ENCODE measurements around the gene CACNA1G.

Gene CACNA1G

GRCh38 chr17:50635982-50636803 is 75.7 kb downstream of the CACNA1G start:
- DNase-seq (no peak), ATAC-seq (replicated peaks) (no peak)
- Mint-ChIP-seq H3K9me3 (no peaks in the 10 kb centered on the region), H3K36me3 (ENCODE audit: insufficient read depth) (no peaks in the 10 kb centered on the region), H3K4me3 (no peak overlapping the region), H3K27ac (no peak overlapping the region), H3K4me1 (ENCODE audit: low read depth in 2 of 2) (peaks cover 7 to 8% of the 10 kb centered on the region in 2 donors), H3K27me3 (peaks cover 61 to 79% of the 10 kb centered on the region in 2 donors)

DNA sequence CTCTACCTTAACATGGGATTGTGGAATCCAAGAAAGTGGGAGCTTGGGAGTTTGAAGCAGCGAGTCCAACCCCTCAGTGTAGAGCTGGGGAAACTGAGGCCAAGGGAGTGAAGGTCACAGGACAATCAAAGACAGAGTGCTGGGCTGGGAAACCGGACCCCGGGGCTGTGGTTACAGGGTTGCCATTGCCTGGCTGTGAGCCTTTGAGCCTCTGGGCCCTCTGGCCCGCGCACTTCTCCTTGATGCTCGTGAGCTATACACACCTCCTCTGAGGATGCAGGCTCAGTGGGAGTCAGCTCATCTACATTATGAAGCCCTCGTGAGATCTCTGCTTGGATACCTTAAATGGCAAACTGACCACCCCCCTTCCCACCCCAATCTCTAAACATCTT is 76.3 kb downstream of the CACNA1G start:
- no peak for DNase-seq
- ATAC-seq (replicated peaks): no peak
- H3K4me3 Mint-ChIP-seq: no peak overlapping the region
- no peak overlapping the region for H3K27ac Mint-ChIP-seq
- no peaks in the 10 kb centered on the region for H3K9me3 Mint-ChIP-seq
- H3K4me1 Mint-ChIP-seq (ENCODE audit: low read depth in 2 of 2): peaks cover 7% of the 10 kb centered on the region in 2 donors
- no peaks in the 10 kb centered on the region for H3K36me3 Mint-ChIP-seq (ENCODE audit: insufficient read depth)
- H3K27me3 Mint-ChIP-seq: peaks cover 55 to 79% of the 10 kb centered on the region in 2 donors

- no peak overlapping the region for H3K27ac Mint-ChIP-seq
- no peaks in the 10 kb centered on the region for H3K9me3 Mint-ChIP-seq
- H3K4me1 Mint-ChIP-seq (ENCODE audit: low read depth in 2 of 2): peaks cover 5 to 7% of the 10 kb centered on the region in 2 donors
- peaks cover 42 to 79% of the 10 kb centered on the region in 2 donors for H3K27me3 Mint-ChIP-seq
- H3K36me3 Mint-ChIP-seq (ENCODE audit: insufficient read depth): no peaks in the 10 kb centered on the region
- DNase-seq: no peak
- no peak for ATAC-seq (replicated peaks)
- no peak overlapping the region for H3K4me3 Mint-ChIP-seq
These were observed 77.5 kb downstream of the CACNA1G start for GRCh38 chr17:50637829-50638605.

- Mint-ChIP-seq H3K4me3 (no peak overlapping the region), H3K36me3 (ENCODE audit: insufficient read depth) (no peaks in the 10 kb centered on the region), H3K9me3 (no peaks in the 10 kb centered on the region), H3K27me3 (peaks cover 37 to 79% of the 10 kb centered on the region in 2 donors), H3K27ac (no peak overlapping the region), H3K4me1 (ENCODE audit: low read depth in 2 of 2) (peaks cover 5% of the 10 kb centered on the region in 2 donors)
- no peak for DNase-seq
- no peak for ATAC-seq (replicated peaks)
These were observed 78.1 kb downstream of the CACNA1G start for GRCh38 chr17:50638606-50638965.

- ATAC-seq (replicated peaks) (no peak), DNase-seq (no peak)
- H3K4me3 Mint-ChIP-seq: no peak overlapping the region
- no peaks in the 10 kb centered on the region for H3K9me3 Mint-ChIP-seq
- H3K36me3 Mint-ChIP-seq (ENCODE audit: insufficient read depth): no peaks in the 10 kb centered on the region
- H3K4me1 Mint-ChIP-seq (ENCODE audit: low read depth in 2 of 2): peaks cover 4 to 5% of the 10 kb centered on the region in 2 donors
- peaks cover 31 to 79% of the 10 kb centered on the region in 2 donors for H3K27me3 Mint-ChIP-seq
- H3K27ac Mint-ChIP-seq: no peak overlapping the region
These were observed 78.6 kb downstream of the CACNA1G start for GRCh38 chr17:50638966-50639713.

DNA sequence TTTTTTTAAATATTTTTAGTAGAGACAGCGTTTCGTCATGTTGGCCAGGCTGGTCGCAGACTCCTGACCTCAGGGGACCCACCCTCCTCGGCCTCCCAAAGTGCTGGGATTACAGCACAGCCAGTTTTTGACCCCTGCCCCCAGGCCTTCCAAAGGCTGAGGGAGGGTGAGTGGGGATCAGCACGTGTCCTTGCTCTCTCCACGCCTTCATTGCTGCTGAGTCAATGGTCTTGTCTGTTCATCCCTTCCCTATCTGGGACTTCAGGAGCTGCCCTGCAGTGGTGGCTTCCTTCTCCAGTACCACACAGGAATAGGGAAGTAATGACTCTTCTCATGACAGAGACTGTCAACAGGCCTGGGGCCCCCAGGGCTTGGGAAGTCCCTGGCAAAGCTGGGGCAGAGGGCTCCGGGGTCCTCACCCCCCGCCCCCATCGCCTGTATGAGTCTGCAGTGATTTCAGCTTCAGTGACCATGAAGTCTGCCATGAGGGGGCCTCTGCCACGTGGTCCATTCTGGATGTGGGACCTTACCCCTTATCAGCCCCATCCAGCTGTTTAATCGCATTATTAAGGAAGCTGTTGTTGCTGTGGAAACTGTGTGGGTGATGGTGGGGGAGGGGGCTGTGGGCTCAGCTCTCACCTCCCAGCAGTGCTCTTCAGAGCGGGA is 80.3 kb downstream of the CACNA1G start:
- DNase-seq (no peak), ATAC-seq (replicated peaks) (no peak)
- H3K9me3 Mint-ChIP-seq: no peaks in the 10 kb centered on the region
- H3K27ac Mint-ChIP-seq: no peak overlapping the region
- H3K27me3 Mint-ChIP-seq: peaks cover 27 to 70% of the 10 kb centered on the region in 2 donors
- no peak overlapping the region for H3K4me3 Mint-ChIP-seq
- H3K36me3 Mint-ChIP-seq (ENCODE audit: insufficient read depth): no peaks in the 10 kb centered on the region
- peaks cover 4 to 5% of the 10 kb centered on the region in 2 donors for H3K4me1 Mint-ChIP-seq (ENCODE audit: low read depth in 2 of 2)

DNA sequence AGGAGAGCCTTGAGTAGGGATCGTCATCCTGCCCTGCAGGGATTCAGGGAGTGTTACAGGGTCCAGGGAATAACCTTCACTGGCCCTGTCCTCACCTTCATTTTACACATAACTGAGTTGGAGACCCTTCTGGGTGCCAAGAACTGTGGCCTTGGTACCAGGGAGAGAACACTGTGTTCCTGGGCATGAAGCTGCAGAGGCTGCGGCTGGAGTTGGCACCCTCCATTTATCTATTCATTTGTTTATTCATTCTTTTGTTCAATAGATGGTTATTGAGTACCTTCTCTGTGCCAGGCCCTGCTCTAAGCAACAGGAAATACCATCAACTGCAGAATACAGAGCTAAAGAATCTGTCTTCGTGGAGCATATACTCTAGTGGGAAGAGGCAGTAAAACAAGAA is 80.8 kb downstream of the CACNA1G start:
- H3K36me3 Mint-ChIP-seq (ENCODE audit: insufficient read depth): no peaks in the 10 kb centered on the region

GRCh38 chr17:50642071-50642721 is 81.7 kb downstream of the CACNA1G start:
- Mint-ChIP-seq H3K27ac (no peak overlapping the region), H3K9me3 (no peaks in the 10 kb centered on the region), H3K4me1 (ENCODE audit: low read depth in 2 of 2) (peaks cover 0 to 5% of the 10 kb centered on the region in 2 donors), H3K36me3 (ENCODE audit: insufficient read depth) (no peaks in the 10 kb centered on the region), H3K27me3 (peaks cover 20 to 70% of the 10 kb centered on the region in 2 donors), H3K4me3 (no peak overlapping the region)
- ATAC-seq (replicated peaks): no peak
- DNase-seq: no peak

More for the DNA sequence above, 80.8 kb downstream of the CACNA1G start:
- Mint-ChIP-seq H3K9me3 (no peaks in the 10 kb centered on the region), H3K27ac (no peak overlapping the region), H3K27me3 (peaks cover 25 to 70% of the 10 kb centered on the region in 2 donors), H3K4me1 (ENCODE audit: low read depth in 2 of 2) (peaks cover 0 to 5% of the 10 kb centered on the region in 2 donors), H3K4me3 (no peak overlapping the region)
- ATAC-seq (replicated peaks): no peak
- no peak for DNase-seq

- Mint-ChIP-seq H3K9me3 (no peaks in the 10 kb centered on the region), H3K27ac (no peak overlapping the region), H3K4me3 (no peak overlapping the region), H3K4me1 (ENCODE audit: low read depth in 2 of 2) (no peaks in the 10 kb centered on the region), H3K27me3 (peaks cover 20 to 67% of the 10 kb centered on the region in 2 donors), H3K36me3 (ENCODE audit: insufficient read depth) (no peaks in the 10 kb centered on the region)
- DNase-seq (no peak), ATAC-seq (replicated peaks) (no peak)
These were observed 82.5 kb downstream of the CACNA1G start for GRCh38 chr17:50642722-50643656.

GRCh38 chr17:50645748-50646682 is 85.5 kb downstream of the CACNA1G start:
- DNase-seq (no peak), ATAC-seq (replicated peaks) (no peak)
- H3K9me3 Mint-ChIP-seq: no peaks in the 10 kb centered on the region
- no peak overlapping the region for H3K4me3 Mint-ChIP-seq
- no peaks in the 10 kb centered on the region for H3K36me3 Mint-ChIP-seq (ENCODE audit: insufficient read depth)
- H3K4me1 Mint-ChIP-seq (ENCODE audit: low read depth in 2 of 2): no peaks in the 10 kb centered on the region
- peaks cover 21 to 52% of the 10 kb centered on the region in 2 donors for H3K27me3 Mint-ChIP-seq
- no peak overlapping the region for H3K27ac Mint-ChIP-seq

- no peak for ATAC-seq (replicated peaks)
- Mint-ChIP-seq H3K27me3 (peaks cover 21 to 40% of the 10 kb centered on the region in 2 donors), H3K27ac (no peak overlapping the region), H3K9me3 (no peaks in the 10 kb centered on the region), H3K36me3 (ENCODE audit: insufficient read depth) (no peaks in the 10 kb centered on the region), H3K4me3 (no peak overlapping the region), H3K4me1 (ENCODE audit: low read depth in 2 of 2) (no peaks in the 10 kb centered on the region)
- no peak for DNase-seq
These were observed 86.7 kb downstream of the CACNA1G start for GRCh38 chr17:50647187-50647586.
